ENCODE data around the gene SAA2. TPM values are rescaled to one million over a fixed set of nuclear protein-coding genes. Genes with fewer than 3 reads are reported as not detected.

Gene SAA2
- total RNA-seq, 1 donor = not detected

DNA sequence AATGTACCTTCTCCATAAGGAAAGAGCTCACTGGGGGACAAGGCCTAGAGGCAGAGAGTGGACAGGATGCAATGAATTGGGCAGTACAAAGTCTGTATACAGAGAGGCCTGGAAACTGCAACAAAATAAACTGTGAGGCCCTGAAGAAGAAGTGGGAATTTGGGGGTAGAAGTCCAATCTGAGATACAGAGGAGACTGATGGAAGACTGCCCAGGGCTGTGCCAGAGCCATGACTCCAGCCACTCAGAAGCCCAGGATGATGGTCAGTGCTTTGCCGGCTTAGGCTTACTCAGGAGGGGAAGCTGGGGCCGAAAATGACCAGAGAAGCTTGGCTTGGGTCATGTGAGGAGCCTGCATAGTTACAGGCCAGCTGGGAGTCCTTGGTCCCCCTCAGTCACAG is 17.6 kb downstream of the SAA2 start:
- no peak overlapping the region for H3K4me3 ChIP-seq (ENCODE audit: low read depth, low read length)
- TF ChIP-seq, protein P1, sequence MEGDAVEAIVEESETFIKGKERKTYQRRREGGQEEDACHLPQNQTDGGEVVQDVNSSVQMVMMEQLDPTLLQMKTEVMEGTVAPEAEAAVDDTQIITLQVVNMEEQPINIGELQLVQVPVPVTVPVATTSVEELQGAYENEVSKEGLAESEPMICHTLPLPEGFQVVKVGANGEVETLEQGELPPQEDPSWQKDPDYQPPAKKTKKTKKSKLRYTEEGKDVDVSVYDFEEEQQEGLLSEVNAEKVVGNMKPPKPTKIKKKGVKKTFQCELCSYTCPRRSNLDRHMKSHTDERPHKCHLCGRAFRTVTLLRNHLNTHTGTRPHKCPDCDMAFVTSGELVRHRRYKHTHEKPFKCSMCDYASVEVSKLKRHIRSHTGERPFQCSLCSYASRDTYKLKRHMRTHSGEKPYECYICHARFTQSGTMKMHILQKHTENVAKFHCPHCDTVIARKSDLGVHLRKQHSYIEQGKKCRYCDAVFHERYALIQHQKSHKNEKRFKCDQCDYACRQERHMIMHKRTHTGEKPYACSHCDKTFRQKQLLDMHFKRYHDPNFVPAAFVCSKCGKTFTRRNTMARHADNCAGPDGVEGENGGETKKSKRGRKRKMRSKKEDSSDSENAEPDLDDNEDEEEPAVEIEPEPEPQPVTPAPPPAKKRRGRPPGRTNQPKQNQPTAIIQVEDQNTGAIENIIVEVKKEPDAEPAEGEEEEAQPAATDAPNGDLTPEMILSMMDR (IDR thresholded peaks at IDR 0.05; ENCODE audit: insufficient read depth, low read length) = no peak
- no peak for DNase-seq (ENCODE audit: low read depth)

DNA sequence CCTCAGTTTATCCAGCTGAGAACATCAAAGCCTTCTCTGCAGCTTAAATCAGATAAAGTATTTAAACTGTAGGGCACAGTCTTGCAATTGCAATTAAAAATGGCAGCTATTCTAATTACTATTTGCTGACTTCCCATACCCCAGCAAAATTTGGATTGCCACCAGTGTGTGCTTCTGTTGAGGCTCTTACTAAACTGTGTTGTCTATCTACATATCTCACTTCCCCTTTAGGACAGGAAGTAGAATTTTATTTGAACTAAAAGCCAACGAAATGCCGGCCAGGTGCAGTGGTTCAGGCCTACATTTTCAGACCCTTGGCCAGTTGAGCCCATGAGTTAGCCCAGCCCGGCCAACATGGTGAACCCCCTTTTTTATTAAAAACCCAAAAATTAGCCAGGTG is 19.0 kb downstream of the SAA2 start:
- TF ChIP-seq, protein P1 (IDR thresholded peaks at IDR 0.05; ENCODE audit: insufficient read depth, low read length) = no peak
- H3K4me3 ChIP-seq (ENCODE audit: low read depth, low read length) = no peak overlapping the region
- DNase-seq (ENCODE audit: low read depth) = no peak

DNA sequence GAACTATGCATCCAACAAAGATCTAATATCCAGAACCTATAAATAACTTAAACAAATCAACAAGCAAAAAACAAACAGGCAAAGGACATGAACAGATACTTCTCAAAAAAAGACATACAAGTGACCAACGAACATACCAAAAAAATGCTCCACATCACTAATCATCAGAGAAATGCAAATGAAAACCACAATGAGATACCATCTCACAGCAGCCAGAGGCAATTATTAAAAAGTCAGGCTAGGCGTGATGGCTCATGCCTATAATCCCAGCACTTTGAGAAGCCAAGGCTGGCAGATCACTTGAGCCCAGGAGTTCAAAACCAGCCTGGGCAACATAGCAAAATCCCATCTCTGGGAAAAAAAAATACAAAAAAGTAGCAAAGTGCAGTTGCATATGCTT is 22.6 kb downstream of the SAA2 start:
- TF ChIP-seq, protein P1 (IDR thresholded peaks at IDR 0.05; ENCODE audit: insufficient read depth, low read length) = no peak
- no peak overlapping the region for H3K4me3 ChIP-seq (ENCODE audit: low read depth, low read length)
- DNase-seq (ENCODE audit: low read depth) = no peak

DNA sequence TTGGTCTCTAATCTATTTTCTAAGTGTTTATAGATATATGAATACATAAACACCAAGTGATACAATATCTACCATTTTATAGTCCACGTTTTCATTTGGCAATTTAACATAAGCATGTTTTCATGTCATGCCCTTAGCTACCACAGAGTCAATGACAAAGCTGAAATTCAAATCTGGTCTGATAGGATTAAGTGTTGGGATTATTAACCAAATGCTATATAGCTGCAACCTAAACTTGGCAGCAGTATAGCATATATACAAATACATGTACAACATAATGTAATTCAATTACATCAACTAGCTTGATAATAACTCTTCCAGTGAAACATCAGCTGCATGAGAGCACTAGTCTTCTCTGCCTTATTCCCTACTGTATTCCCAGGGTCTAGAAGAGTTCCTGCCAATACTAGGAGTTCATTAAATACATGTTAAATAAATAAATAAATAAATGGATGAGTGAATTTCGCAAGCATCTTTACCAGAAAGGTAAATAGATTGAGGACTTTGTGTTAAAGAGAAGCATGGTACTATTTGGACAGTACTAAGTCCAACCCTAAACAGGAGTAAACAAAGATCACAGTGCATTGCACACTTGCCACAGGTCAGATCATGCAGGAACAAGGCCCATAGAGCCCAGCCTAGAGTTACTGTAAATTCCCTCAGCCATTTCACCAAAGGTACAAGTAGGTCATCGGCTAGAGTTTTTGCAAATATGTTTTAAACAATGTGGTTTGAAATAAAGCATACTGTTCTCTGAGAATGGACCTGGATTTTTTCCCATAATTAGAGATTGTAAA is 24.7 kb downstream of the SAA2 start:
- DNase-seq (ENCODE audit: low read depth) = no peak
- TF ChIP-seq, protein P1 (IDR thresholded peaks at IDR 0.05; ENCODE audit: insufficient read depth, low read length) = no peak
- no peak overlapping the region for H3K4me3 ChIP-seq (ENCODE audit: low read depth, low read length)

DNA sequence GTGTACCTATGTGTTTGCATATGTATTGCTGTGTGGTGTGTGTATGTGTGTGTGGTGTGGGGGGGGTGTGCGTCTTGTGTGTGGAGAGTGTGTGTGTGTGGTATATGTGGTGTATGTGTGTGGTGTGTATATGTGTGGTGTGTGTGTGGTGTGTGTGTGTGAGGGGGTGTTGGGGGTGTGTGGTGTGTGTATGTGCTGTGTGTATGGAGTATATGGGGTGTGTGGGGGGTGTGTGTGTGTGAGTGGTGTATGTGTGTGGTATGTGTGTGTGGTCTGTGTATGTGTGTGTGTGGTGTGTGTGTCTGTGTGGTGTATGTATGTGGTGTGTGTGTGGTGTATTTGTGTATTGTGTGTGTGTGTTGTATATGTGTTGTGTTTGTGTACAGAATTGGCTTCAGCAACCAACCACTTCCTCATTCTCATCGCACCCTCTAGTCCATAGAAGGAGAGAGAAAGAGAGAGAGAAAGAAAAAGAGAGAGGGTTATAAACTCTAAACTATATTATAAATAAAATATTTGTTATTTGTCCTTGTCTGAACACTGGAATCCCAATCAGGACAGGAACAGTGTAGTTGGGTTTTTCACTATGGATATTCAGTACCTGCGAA is 25.6 kb downstream of the SAA2 start:
- no peak overlapping the region for H3K4me3 ChIP-seq (ENCODE audit: low read depth, low read length)

DNA sequence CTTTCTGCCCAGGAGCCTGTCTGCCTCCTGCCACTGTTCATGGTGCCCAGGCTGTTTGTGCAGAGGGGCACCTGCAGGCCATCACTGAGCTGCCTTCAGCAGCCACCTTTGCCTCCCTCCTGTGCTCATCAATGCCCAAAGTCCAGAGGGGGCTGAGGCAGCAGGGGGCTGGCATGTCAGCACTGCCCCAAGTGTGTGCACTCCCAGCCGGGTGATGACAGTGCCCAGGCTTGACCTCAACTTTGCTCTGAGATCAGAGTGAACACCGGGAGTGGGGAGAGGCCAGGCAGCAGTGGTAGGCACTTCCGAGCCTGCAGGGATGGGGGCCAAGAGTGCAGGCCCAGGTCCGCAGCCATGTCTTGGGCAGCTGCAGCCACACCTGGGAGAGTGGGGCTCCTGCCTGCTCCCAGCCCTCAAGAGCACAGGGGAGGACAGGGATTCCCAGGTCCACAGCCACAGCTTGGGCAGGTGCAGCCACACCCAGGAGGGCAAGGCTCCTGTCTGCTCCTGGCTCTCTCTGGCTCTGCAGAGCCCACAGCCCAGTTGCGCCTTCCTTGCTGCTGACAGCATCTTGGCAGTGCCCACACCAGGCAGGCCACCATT is 27.1 kb downstream of the SAA2 start:
- H3K4me3 ChIP-seq (ENCODE audit: low read depth, low read length) = no peak overlapping the region
- TF ChIP-seq, protein P1 (IDR thresholded peaks at IDR 0.05; ENCODE audit: insufficient read depth, low read length) = no peak
- DNase-seq (ENCODE audit: low read depth) = no peak

More for the DNA sequence above, 25.6 kb downstream of the SAA2 start:
- no peak for DNase-seq (ENCODE audit: low read depth)
- TF ChIP-seq, protein P1 (IDR thresholded peaks at IDR 0.05; ENCODE audit: insufficient read depth, low read length) = no peak

Data from fibroblast of the aortic adventitia (primary cell).